ENCODE results near the gene RAD51B. TPM values are rescaled to one million over a fixed set of nuclear protein-coding genes. Genes with fewer than 3 reads are reported as not detected.

RAD51B gene
- total RNA-seq, 1 experiment from 2014 or later: 16.7 TPM

- Mint-ChIP-seq H3K9me3 (peaks cover 3 to 4% of the 10 kb centered on the region in 2 experiments), H3K4me1 (peaks cover 8 to 12% of the 10 kb centered on the region in 2 experiments), H3K4me3 (no peak overlapping the region), H3K27me3 (ENCODE audit: low read depth) (no peaks in the 10 kb centered on the region; the same call in 1 of the 2 replicates), H3K27ac (no peak overlapping the region), H3K36me3 (ENCODE audit: insufficient read depth in 1 of 3, low read depth in 3 of 3) (peaks cover under 1 to 5% (median 3%) of the 10 kb centered on the region in 3 experiments; a peak in 5 of 7 replicates)
- Histone ChIP-seq H3K56ac (ENCODE audit: insufficient read length, low read depth, low read length) (no peak overlapping the region), H3K23ac (ENCODE audit: insufficient read length, low read depth, low read length) (no peak overlapping the region), H4K91ac (ENCODE audit: insufficient read length, low read depth, low read length) (no peak overlapping the region), H4K5ac (ENCODE audit: insufficient read length, low read depth, low read length) (no peak overlapping the region), H3K14ac (ENCODE audit: insufficient read depth, low read length) (no peak overlapping the region), H3K4me1 (ENCODE audit: insufficient read depth, low read length) (no peaks in the 10 kb centered on the region), H2BK5ac (ENCODE audit: insufficient read length, low read length) (no peak overlapping the region), H4K8ac (replicated peaks; ENCODE audit: insufficient read length, low read depth, low read length) (no peak overlapping the region), H3K18ac (ENCODE audit: insufficient read length, low read depth, low read length) (no peak overlapping the region), H2BK12ac (ENCODE audit: insufficient read length, low read depth, low read length) (no peak overlapping the region), H2AK5ac (ENCODE audit: insufficient read length, low read length) (no peak overlapping the region), H3K4ac (ENCODE audit: low read depth, low read length) (no peak overlapping the region), H3K79me2 (ENCODE audit: insufficient read depth, low read length) (no peaks in the 10 kb centered on the region), H4K20me1 (ENCODE audit: control insufficient read depth, insufficient read depth, insufficient read length) (no peaks in the 10 kb centered on the region), H2AFZ (ENCODE audit: low read length) (no peak overlapping the region), H3K4me2 (ENCODE audit: insufficient read depth, insufficient read length, low read length) (no peak overlapping the region), H3T11ph (ENCODE audit: low read length) (no peak overlapping the region), H2BK120ac (ENCODE audit: low read depth, low read length, poor library complexity, severe bottlenecking) (no peak overlapping the region), H2BK20ac (ENCODE audit: low read depth, low read length, poor library complexity, severe bottlenecking) (no peak overlapping the region), H3K9me3 (ENCODE audit: control insufficient read depth, low read depth, low read length) (no peaks in the 10 kb centered on the region), H3K23me2 (ENCODE audit: insufficient read length, low read depth, low read length, poor library complexity, severe bottlenecking) (no peaks in the 10 kb centered on the region), H3K27me3 (ENCODE audit: insufficient read depth, low read length) (no peaks in the 10 kb centered on the region), H3K27ac (ENCODE audit: insufficient read length, low read depth, low read length) (no peak overlapping the region), H2BK15ac (ENCODE audit: low read depth, low read length) (no peak overlapping the region), H3K9ac (ENCODE audit: extremely low read depth, insufficient read length, low read length) (no peak overlapping the region), H3K79me1 (ENCODE audit: insufficient read depth, low read depth, low read length, poor library complexity, severe bottlenecking) (no peaks in the 10 kb centered on the region)
- DNase-seq: no peak
- no CpG with 5 or more reads among the region's 1 CpG for WGBS (ENCODE audit: extremely low coverage, insufficient read length, low lambda C conversion rate)
- no peak for TF ChIP-seq CTCF (conservative IDR thresholded peaks at IDR 0.05)
These were observed 716.4 kb downstream of the RAD51B start for GRCh38 chr14:68536018-68536410.
